ENCODE data around the gene H6PD. TPM values are rescaled to one million over a fixed set of nuclear protein-coding genes. Genes with fewer than 3 reads are reported as not detected.
"Not testable (repeated sequence)": the region's sequence is repeated elsewhere in the genome, so short reads cannot be mapped to it uniquely, and the experiment has no call there.

H6PD gene
- polyA plus RNA-seq, 4 donors = 35.6 to 57.0 (median 39.9) TPM

DNA sequence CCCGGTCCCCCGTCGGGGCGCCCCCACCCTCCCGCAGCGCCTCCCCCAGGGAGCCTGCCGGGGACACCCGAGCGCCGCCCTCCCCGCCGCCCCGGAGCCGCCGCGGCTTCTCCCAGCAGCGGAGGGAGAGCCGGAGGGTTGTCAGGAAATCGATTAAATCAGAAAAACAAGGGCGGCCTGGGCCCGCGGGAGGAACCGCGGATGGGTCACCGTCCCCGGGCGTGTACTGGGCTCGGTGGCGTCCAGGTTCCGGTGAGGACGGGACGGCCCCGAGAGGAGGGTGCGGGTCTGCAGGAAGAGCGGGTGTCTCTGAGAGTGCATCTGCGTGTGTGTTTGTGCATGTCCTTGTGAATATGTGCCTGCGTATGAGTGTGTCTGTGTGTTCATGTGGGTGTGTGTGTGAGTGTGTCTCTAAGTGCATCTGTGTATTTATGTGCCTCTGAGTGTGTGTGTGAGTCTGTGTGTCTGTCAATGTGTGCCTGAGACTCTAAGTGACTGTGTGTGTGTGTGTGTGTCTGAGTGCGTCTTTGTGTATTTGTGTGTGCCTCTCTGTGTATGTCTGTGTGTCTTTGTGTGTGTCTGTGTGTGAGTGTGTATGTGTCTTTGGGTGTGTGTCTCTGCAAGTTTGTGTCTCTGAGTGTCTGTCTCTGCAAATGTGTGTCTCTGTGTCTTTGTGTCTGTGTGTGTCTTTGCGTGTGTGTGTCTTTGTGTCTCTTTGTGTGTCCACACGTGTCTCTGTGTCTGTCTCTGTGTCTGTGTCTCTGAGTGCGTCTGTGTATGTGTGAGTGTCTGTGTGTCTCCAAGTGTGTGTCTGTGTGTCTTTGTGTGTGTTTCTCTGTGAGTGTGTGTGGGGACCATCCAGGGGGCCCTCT, 59.2 kb downstream of the H6PD start:
- DNase-seq (ENCODE audit: low read depth in 4 of 4, low spot score in 3 of 4) = no peak

GRCh38 chr1:9294405-9294773, 59.8 kb downstream of the H6PD start:
- DNase-seq (ENCODE audit: low read depth in 4 of 4, low spot score in 3 of 4) = no peak

GRCh38 chr1:9294910-9295636, 60.5 kb downstream of the H6PD start:
- DNase-seq (ENCODE audit: low read depth in 4 of 4, low spot score in 3 of 4) = no peak

GRCh38 chr1:9295884-9296283, 61.3 kb downstream of the H6PD start:
- DNase-seq (ENCODE audit: low read depth in 4 of 4, low spot score in 3 of 4) = no peak

DNA sequence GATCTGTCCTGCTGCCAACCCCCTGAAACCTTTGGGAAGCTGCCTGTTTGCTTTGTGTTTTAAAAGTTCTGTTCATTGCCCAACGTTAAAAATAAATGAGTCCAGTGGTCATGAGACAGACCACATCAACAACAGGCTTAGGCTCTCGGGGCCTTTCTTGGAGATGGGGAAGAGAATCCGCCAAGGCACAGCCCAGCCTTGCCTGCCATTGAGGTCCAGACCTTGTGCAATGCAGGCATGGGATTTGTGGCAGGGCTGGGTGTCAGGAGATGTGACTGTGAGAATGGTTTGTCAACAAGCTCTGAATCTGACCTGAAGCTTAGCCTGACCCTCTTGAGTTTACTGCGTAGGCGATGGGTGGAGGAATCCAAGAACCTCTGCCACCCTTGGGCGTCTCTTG, 62.3 kb downstream of the H6PD start:
- DNase-seq (ENCODE audit: low read depth in 4 of 4, low spot score in 3 of 4) = no peak

DNA sequence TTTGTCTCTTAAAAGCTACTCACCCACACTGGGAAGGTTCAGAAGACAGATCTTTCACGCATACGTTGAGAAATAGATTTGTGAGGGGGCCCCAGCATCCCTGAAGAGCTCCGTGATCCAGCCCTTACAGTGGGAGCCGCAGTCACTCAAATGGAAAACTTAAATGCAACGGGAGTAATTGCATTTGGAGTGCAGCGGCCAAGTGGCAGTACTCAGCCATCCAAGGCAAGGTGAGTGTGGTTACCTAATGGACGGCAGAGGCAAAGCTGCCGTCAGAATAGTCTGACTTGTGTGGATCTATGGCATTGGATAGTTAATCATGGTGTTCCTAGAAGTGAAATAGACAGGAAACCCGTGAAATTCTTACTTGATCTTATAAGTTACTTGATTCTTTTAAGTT, 63.3 kb downstream of the H6PD start:
- no peak for DNase-seq (ENCODE audit: low read depth in 4 of 4, low spot score in 3 of 4)

- no peak for DNase-seq (ENCODE audit: low read depth in 4 of 4, low spot score in 3 of 4)
Measured at GRCh38 chr1:9298282-9298681, 63.7 kb downstream of the H6PD start.

GRCh38 chr1:9299571-9300541, 65.3 kb downstream of the H6PD start:
- DNase-seq (ENCODE audit: low read depth in 4 of 4, low spot score in 3 of 4) = not testable (repeated sequence)

DNA sequence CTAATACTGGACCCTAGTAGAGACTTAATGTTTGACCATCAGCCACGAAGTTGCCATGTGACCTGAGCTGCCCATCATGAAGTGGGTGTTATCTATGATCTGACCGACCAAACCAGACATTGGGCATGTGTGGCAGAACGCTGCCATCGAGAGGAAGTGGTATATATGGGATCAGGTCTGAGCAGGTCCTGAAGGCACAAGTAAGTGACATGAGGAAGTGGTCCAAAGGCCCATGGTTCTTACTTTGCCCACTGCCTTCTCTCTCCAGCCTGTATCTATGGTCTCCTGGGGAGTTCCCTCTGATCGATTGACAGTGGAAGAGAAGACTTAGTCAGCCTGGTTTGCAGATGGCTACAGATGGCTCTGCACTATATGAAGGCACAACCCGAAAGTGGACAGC, 66.0 kb downstream of the H6PD start:
- DNase-seq (ENCODE audit: low read depth in 4 of 4, low spot score in 3 of 4) = no peak

GRCh38 chr1:9302745-9303524, 68.4 kb downstream of the H6PD start:
- DNase-seq (ENCODE audit: low read depth in 4 of 4, low spot score in 3 of 4) = no peak

DNA sequence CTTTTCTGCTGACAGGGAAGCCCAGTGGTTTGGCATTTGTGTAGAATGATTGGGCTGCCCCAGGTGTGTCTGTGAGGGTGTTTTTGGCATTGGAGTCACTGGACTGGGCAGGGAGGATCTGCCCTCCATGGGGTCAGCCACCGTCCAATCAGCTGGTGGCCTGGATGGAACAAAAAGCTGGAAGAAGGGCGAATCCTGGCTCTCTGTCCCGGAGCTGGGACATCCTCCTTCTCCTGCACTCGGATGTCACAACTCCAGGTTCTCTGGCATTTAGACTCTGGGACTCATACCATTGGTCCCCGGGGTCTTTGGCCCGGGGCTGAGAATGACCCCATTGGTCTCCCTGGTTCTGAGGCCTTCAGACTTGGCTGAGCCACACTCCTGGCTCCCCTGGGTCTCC, 69.3 kb downstream of the H6PD start:
- DNase-seq (ENCODE audit: low read depth in 4 of 4, low spot score in 3 of 4) = no peak

- DNase-seq (ENCODE audit: low read depth in 4 of 4, low spot score in 3 of 4) = no peak
Measured at GRCh38 chr1:9305216-9305615, 70.6 kb downstream of the H6PD start.

DNA sequence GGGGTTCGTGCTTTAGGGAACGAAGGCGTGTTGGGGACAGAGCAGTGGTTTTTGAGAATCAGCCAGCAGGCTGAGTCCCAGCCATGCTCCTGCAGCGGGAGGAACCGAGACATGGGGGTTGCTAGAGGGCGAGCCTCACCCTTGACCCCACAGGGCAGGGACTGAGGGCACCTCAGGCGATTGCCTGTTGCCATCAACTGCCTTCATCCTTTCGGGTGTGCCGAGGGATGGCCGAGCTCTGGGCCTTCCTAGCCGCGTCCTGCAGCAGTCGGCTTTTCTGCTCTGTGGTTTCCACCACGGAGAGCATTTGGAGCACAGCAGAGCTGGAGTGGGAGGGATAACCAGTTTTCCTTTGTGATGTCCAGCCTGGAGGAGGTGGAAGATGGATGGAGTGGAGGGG, 71.4 kb downstream of the H6PD start:
- DNase-seq (ENCODE audit: low read depth in 4 of 4, low spot score in 3 of 4) = no peak

DNA sequence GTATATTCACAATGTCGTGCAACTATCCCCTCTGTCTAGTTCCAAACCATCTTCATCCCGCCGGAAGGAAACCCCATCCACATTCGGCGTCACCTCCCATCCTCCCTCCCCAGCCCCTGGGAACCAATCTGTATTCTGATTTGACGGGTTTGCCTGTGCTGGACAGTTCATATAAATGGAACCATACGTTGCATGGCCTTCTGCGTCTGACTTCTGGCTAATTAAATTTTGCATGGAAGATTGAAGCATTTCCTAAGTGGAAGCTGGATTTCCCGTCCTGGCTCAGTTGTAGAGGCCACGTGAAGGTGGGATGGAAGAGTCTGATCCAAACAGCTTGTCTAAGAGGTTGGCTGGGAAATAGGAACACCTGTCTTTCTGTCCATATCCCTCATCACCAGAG, 72.7 kb downstream of the H6PD start:
- no peak for DNase-seq (ENCODE audit: low read depth in 4 of 4, low spot score in 3 of 4)

GRCh38 chr1:9308236-9308785, 73.7 kb downstream of the H6PD start:
- no peak for DNase-seq (ENCODE audit: low read depth in 4 of 4, low spot score in 3 of 4)

GRCh38 chr1:9309080-9309479, 74.5 kb downstream of the H6PD start:
- no peak for DNase-seq (ENCODE audit: low read depth in 4 of 4, low spot score in 3 of 4)

- no peak for DNase-seq (ENCODE audit: low read depth in 4 of 4, low spot score in 3 of 4)
Measured at GRCh38 chr1:9309991-9310390, 75.4 kb downstream of the H6PD start.

GRCh38 chr1:9311029-9311428, 76.5 kb downstream of the H6PD start:
- DNase-seq (ENCODE audit: low read depth in 4 of 4, low spot score in 3 of 4) = no peak

GRCh38 chr1:9311479-9311878, 76.9 kb downstream of the H6PD start:
- no peak for DNase-seq (ENCODE audit: low read depth in 4 of 4, low spot score in 3 of 4)

- no peak for DNase-seq (ENCODE audit: low read depth in 4 of 4, low spot score in 3 of 4)
Measured at GRCh38 chr1:9312168-9312720, 77.7 kb downstream of the H6PD start.

All from left renal pelvis (tissue), 4 donors.